K562 (cell line): ENCODE data around the gene ENTPD8. TPM values are rescaled to one million over a fixed set of nuclear protein-coding genes. Genes with fewer than 3 reads are reported as not detected.

ENCODE experiments used
- C11orf30 ChIP-seq: fragments of 450-650 bp; IDR thresholded peaks from 2 replicates; pipeline ENCODE4 v1.6.1; 2016; ENCODE audit warnings: low read depth, mild to moderate bottlenecking
- ELK1 ChIP-seq: sonication (generic); formaldehyde crosslinking; IDR thresholded peaks from 2 replicates; pipeline ENCODE4 v1.8.1; 2022; ENCODE audit warnings: missing genetic modification reagents
- MAFG ChIP-seq: fragments of 450-650 bp; conservative IDR thresholded peaks from 2 replicates; pipeline ENCODE4 v1.6.1; 2016; ENCODE audit warnings: missing genetic modification characterization, missing compliant biosample characterization
- NFIC ChIP-seq: fragments of 450-650 bp; IDR thresholded peaks from 2 replicates; pipeline ENCODE4 v1.6.1; 2017; ENCODE audit warnings: mild to moderate bottlenecking, inconsistent platforms
- NONO ChIP-seq, 2 experiments: fragments of 200-400 bp in 1 of 2; fragments of 450-650 bp in 1 of 2; formaldehyde crosslinking in 1 of 2; IDR thresholded peaks; 2 replicates each; pipeline ENCODE4 v1.6.1; 2017; ENCODE audit warnings: low read depth in 2 of 2, mild to moderate bottlenecking in 2 of 2, moderate library complexity in 2 of 2, low read length in 1 of 2
- POLR2AphosphoS2 ChIP-seq: IDR thresholded peaks from 2 replicates; pipeline ENCODE4 v1.6.1; 2012; ENCODE audit warnings: low read length, improper control_type of control experiment
- PRDM10 ChIP-seq: fragments of 450-650 bp; IDR thresholded peaks from 2 replicates; pipeline ENCODE4 v1.6.1; 2018; ENCODE audit not compliant: partially characterized antibody
- SUPT5H ChIP-seq: fragments of 450-650 bp; IDR thresholded peaks from 2 replicates; pipeline ENCODE4 v1.6.1; 2016
- ZNF318 ChIP-seq, 2 experiments: fragments of 450-650 bp; IDR thresholded peaks; 2 replicates each; pipeline ENCODE4 v1.6.1; 2016; ENCODE audit warnings: mild to moderate bottlenecking in 2 of 2, borderline replicate concordance in 1 of 2, low read depth in 1 of 2, moderate library complexity in 1 of 2
- polyA plus RNA-seq, 8 experiments: library from polyadenylated mRNA; depleted of rRNA in 4 of 8; stranded (reverse) in 5 of 8; unstranded in 3 of 8; fragments of >200 nt; fragmentation: Nextera tagmentation in 2 of 8; fragmentation: Illumina TruSeq in 1 of 8; extraction: Ambion mirVana in 2 of 8; extraction: Trizol in 1 of 8; gene quantifications; 2 replicates each; pipeline versions ENCODE4 v1.2.1 to v1.2.3, GENCODE V29; 2011 to 2014; ENCODE audit warnings: inconsistent platforms in 1 of 8, missing spikeins in 1 of 8
- total RNA-seq, 7 experiments: library from RNA; depleted of rRNA in 6 of 7; stranded (reverse); fragments of >200 nt in 6 of 7; fragmentation: Illumina TruSeq in 2 of 7; extraction: Trizol in 2 of 7; gene quantifications; 2 replicates each; pipeline versions ENCODE4 v1.2.1 to v1.2.3, GENCODE V29; 2011 to 2021; ENCODE audit warnings: low replicate concordance in 1 of 7
- TF ChIP-seq, protein P1 (sequence below): fragments of 450-650 bp; IDR thresholded peaks from 2 replicates; pipeline ENCODE4 v1.7.1; 2018; ENCODE audit warnings: mild to moderate bottlenecking, low read depth; ENCODE audit not compliant: partially characterized antibody

The ENTPD8 gene
- total and polyA plus RNA-seq, 9 of the 15 experiments (the other 6 are each of a cell fraction or from before 2014, with no cell fraction given) = 0.06 to 0.27 (median 0.19) TPM; not detected in 5

- no peak for TF ChIP-seq PRDM10
- peak; percentile 51; the same call in 1 of the 2 replicates for TF ChIP-seq POLR2AphosphoS2
- TF ChIP-seq SUPT5H = peak; percentile 46; the same call in 1 of the 2 replicates
- no peak for TF ChIP-seq NONO (IDR thresholded peaks at IDR 0.05; ENCODE audit: low read depth in 2 of 2, low read length in 1 of 2)
- TF ChIP-seq, protein P1, sequence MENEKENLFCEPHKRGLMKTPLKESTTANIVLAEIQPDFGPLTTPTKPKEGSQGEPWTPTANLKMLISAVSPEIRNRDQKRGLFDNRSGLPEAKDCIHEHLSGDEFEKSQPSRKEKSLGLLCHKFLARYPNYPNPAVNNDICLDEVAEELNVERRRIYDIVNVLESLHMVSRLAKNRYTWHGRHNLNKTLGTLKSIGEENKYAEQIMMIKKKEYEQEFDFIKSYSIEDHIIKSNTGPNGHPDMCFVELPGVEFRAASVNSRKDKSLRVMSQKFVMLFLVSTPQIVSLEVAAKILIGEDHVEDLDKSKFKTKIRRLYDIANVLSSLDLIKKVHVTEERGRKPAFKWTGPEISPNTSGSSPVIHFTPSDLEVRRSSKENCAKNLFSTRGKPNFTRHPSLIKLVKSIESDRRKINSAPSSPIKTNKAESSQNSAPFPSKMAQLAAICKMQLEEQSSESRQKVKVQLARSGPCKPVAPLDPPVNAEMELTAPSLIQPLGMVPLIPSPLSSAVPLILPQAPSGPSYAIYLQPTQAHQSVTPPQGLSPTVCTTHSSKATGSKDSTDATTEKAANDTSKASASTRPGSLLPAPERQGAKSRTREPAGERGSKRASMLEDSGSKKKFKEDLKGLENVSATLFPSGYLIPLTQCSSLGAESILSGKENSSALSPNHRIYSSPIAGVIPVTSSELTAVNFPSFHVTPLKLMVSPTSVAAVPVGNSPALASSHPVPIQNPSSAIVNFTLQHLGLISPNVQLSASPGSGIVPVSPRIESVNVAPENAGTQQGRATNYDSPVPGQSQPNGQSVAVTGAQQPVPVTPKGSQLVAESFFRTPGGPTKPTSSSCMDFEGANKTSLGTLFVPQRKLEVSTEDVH = no peak
- no peak for TF ChIP-seq C11orf30
- TF ChIP-seq MAFG (tag) = no peak
- TF ChIP-seq ZNF318 (IDR thresholded peaks at IDR 0.05; ENCODE audit: borderline replicate concordance in 1 of 2, low read depth in 1 of 2) = no peak
- no peak for TF ChIP-seq ELK1
- peak; percentile 47; the same call in 1 of the 2 replicates for TF ChIP-seq NFIC
These were observed 11.0 kb downstream of the ENTPD8 start (continued) for GRCh38 chr9:137429974-137430722.
